Activated CD8-positive, alpha-beta memory T cell treated with anti-CD3 and anti-CD28 coated beads for 4 hours (primary cell): ENCODE data around the gene EXT2.
A peak's percentile ranks its signal among the peaks of the same experiment; 100 is the strongest.

ENCODE experiments used
- DNase-seq, 2 donors: peaks; one replicate each; pipeline ENCODE4 v3.0.0-alpha.2; 2020; ENCODE audit warnings: low read depth in 2 of 2

Gene EXT2

DNA sequence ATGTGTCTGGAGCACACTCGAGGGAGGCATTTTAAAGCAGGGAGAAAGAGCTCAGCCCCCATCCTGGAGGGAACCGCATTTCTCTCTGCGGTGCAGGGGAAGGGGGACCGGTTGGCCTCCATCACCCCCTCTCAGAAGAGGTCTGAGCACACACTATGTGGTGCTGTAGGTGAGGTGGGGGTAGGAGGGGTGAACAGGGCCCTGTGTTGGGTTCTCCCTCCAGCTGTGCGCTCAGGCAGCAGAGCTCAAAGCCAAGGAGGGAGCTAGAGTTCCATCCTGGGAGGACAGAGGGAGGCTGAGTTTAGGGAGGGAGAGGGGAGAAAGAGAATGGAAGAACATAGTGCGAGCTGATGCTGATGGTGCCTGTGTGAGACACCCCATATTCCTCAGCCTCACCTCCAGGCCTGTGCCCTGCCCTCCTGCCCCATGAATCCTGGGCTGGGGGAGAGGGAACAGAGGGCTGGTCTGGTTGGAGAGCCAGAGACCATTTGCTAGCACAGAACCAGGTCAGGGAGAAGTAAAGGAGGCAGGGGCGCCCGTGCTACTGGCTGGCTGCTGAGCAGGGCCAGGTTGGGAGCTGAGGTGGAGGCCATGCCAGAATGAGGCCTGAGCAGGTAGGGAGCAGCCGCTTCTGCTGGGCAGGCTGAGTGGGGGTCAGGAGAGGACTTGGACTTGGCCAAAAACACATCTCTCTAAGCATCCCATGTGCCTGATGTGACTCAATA lies 170.7 kb downstream of the EXT2 start:
- no peak for DNase-seq

DNA sequence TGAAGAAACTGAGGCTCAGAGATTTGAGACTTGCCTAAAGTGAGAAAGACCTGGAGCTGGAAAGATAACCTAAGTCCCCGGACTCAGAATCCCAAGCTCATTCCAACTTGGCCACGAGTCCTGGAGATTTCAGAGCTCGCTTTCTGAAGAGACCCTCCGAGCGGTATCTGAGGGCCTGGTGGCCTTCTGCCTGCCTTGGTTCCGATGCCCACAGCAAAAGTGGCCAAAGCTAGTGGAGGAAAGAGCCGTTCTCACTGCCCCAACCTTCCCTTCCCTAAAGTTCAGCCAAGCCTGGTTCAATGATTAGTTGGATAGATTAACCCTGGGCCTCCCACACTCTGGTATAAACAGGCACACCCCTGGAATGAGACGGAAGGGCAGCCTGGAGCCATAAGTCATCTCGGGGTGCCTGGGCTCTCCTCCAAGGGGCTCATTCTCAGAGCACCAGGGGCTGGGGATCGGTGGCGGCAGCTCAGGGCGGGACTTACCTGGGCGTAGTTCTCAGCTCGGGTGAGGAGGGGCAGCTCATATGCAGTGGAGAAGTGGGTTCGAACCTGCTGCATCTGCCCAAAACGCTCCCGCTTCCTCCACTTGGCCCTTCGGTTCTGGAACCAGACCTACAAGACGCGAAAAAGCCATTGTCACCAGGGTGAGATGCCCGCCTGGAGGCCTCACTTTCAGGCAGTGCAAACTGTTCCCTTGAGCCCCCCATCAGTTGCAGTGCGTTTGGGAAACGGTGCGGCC lies 171.7 kb downstream of the EXT2 start:
- DNase-seq = no peak

- DNase-seq = no peak
These were observed 172.5 kb downstream of the EXT2 start for GRCh38 chr11:44267750-44268613.

DNA sequence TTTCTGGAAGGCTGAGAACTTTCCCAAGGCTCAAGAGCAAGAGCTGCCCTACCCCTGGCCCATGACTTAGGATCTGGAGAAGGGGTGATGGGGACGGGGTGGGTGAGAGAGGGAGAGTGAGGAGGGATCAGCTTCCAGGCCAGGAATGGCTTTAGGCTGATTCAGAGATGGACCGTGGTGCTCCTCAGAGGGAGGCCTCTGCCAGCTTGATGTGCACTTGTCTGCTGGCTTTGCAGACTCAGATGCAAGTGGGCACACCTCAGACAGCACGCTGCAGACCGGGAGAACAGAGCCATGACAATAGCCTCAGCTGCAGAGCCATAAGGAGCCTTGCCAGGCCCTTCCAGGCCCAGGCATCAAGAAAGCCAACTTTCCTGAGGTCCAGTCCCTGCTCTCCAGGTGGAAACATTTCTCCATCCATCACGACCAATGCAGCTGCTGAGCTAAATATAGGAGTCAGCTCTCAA lies 173.2 kb downstream of the EXT2 start:
- DNase-seq = no peak

- no peak for DNase-seq
These were observed 174.2 kb downstream of the EXT2 start for GRCh38 chr11:44269369-44270351.

DNA sequence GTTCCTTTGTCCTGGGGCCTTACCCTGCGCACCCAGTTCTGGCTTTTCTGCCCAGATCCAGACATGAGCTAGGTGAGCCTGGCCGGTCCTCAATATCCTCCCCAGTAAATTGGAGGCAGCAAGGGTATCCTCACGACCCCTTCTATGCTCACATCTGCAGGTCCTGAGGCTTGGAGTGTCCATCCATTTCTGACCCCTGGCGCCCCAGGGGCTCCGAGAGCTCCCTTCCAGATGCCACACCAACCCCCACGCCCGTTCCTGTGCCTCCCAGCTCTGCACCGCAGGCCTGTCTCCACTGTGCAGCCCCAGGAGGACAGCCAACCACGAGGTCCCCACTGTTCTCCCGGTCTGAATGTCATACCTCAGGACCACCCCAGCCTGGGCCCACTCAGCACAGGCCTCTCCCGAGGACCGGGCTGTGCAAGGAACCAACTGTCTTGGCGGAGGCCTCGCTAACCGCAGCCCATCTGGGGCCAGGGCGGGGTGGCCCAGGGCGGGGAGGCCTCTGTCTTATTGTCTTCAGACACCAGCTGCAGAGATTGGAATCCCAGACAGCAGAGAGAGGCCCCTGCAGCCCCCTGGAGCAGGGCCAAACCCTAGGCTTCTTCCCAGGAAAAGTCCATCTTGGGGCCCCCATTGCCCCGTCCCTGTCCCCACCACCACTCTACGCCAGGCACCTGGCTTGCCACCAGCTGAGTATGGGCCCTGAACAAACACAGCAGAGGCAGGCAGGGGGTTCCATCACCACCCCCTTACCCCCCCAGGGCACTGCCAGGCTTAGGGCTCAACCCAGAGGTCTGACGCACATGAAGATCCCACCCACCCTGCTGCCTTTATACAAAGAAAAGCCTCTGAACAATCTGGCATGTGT lies 175.2 kb downstream of the EXT2 start:
- DNase-seq = no peak

DNA sequence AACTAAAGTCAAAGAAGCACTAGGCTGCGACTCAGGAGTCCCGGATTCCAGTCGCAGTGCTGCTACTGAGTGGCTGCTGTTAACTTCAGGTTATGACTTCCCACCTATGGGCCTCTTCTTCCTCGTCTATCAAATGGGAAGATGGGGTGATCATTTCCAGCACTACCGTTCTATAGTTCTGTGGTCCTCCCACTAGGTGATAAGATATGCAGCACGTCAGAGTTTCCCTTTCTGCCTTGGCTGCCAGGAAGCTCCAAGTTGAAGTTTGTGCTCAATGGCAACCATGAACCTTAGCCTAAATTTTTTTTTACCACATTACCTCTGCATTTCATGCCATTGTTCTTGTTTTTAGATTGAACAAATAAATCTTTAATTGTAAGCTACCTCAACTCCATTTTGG lies 175.8 kb downstream of the EXT2 start:
- DNase-seq = no peak

GRCh38 chr11:44274404-44274803 lies 178.9 kb downstream of the EXT2 start:
- no peak for DNase-seq

GRCh38 chr11:44275241-44275640 lies 179.8 kb downstream of the EXT2 start:
- no peak for DNase-seq

DNA sequence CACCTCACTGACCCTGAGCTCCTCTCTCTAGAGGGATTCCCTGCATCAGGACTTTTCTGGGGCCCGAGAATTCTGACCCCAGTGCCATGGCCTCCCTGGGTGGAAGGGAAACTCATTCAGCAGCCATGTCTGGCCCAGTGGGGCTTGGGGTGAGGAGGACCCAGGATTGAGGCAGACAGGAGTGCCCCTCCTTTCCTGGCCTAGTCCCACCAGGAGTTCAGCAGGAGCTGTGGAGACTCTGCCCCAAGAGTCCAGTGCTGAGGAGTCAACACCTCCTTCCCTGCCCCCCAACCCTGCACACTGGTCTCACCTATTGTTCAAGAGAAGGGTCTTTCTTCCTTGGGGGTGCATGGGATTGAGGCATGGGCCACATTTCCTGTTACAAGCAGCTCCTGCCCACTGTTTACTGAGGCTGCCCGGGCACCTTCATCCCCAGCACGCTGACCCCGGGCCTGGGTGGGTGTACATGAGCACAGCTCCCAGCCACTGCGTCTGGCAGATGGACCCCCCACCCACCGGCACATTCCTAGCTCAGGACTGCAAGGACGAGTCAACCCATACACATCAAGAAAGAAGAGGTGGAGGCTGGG lies 180.6 kb downstream of the EXT2 start:
- no peak for DNase-seq

DNA sequence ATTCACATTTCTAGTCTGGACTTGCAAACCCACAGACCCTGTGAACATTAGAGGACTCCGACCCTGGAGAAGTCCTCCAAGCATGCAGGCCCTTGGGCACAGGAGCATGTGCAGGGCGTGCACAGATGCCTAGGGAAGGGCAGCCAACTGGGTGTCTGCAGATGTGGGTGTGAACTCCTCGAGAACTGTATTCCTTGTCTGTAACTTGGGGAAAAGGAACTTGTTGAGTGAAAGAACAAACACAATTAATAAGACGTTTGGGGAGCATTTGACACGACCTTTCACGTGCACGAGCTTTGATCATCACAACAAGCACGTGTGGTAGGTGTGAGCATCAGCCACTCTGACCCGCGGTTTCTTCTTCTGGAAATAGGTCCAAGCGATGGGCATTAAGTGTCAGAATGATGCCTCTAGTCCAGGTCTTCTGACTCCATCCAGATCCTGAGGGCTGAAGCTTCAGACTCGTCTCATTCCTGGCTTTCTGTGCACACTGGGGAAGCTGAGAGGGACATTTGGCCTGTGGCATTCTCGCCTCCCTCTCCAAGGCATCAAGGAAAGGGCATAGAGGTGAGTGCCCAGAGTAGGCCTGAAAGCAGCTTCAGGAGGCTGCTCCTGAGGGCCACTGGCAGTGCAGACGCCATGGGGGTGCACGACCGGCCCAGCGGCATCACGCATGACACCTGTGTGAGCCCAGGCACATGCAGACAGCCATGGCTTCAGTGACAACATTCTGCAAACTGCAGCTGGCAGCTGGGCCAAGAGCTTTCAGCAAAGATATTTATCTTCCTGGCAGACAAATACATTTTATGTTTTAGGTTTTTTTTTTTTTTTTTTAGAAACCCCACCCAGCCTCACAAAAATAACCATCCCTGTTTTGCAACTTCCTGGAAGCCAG lies 182.0 kb downstream of the EXT2 start:
- no peak for DNase-seq

DNA sequence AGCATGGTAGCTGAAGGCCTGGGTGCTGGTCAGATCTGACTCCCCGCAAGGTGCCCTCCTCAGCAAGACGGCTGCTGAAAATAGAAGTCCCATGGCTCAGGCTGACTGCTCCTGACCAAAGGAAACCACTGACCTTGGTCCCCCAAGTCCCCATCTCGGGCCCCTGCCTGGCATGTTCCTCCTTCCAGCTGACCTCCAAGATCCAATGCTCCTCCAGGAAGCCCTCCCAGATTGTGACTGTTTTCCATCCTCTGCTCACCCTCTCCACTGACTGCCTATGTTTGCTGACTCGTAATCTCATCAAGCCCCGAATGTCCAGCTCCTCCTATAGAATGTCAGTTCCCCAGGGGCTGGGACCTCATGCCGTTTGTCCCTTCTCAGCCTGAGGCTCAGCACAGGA lies 184.0 kb downstream of the EXT2 start:
- DNase-seq = no peak

GRCh38 chr11:44280257-44280656 lies 184.8 kb downstream of the EXT2 start:
- DNase-seq = no peak

GRCh38 chr11:44281151-44281550 lies 185.7 kb downstream of the EXT2 start:
- DNase-seq = no peak

DNA sequence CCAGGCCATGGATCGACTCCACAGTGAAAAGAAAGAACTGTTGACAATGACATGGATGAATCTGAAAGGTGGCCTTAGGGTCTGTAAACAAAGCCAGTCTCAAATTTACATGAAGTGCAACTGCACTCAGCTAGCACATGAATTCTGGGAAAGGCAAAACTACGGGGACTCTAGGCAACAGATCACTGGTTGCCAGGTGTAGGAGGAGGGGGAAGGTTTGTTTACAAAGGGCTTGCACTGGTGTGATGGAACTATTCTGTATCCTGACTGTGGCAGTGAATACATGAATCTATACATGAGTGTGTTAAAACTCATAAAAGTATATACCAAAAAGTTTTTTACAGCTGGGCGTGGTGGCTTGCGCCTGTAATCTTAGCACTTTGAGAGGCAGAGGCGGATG lies 187.1 kb downstream of the EXT2 start:
- no peak for DNase-seq

GRCh38 chr11:44285756-44286155 lies 190.3 kb downstream of the EXT2 start:
- no peak for DNase-seq

DNA sequence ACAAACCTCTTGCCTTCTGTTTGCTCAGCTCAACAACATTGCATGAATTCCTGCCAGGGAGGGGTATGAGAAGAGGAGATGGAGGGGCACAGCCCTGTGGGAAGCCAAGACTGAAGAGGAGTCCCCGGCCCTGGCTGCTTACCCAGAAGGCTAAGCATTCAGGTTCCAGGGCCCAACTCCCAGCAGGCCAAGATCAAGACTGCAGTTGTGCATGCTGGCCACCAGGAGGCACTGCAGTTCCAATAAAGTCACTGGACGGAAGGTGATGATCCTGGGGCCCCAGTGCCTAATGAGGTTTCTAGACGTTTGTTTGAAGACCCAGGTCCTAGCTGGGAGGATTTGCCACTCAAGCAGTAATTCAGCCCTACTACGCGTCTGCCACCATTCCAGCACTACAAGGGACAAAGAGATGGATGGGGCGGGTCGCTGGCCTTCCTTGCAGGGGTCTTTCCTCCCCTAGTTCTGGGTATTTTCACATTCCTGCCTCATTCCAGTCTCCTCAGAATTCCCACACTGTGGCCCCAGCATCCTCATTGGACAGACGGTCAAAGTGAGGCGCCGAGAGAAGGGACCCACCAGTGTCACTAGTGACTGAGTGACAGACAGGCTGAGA lies 190.9 kb downstream of the EXT2 start:
- DNase-seq = peak; percentile 10 to 11

DNA sequence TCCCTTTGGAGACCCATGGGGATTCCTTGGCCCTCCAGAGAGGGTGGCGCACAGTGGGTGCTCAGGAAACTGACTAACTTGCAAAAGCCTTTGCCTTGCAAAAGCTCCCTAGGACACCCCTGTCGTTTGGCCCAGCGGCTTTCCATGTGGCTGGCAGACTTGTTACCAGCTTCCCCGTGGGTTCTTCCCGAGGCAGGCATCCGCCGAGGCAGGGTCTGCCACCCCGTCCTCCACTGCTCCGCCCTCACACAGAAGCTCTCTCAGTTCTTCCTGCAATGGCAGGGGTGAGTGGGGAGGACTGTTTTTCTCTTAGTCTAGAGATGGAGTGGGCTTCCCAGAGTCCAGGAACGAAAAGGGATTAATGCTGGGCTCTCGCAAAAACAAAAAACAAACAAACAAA lies 191.4 kb downstream of the EXT2 start:
- DNase-seq = no peak
